CD4-positive, CD25-positive, alpha-beta regulatory T cell (primary cell): ENCODE results near the gene DIPK1B. TPM values are rescaled to one million over a fixed set of nuclear protein-coding genes. Genes with fewer than 3 reads are reported as not detected.

Experiments
- ATAC-seq, 2 donors: fragments of 150-1000 bp; cut with Tn5 transposase; one replicate each; pipeline ENCODE4 v1.10.0; 2021; ENCODE audit warnings: low read depth in 2 of 2, moderate number of reproducible peaks in 2 of 2, moderate library complexity in 1 of 2
- DNase-seq, 3 donors: peaks; one replicate each; pipeline versions ENCODE4 v3.0.0 to v3.0.0-alpha.2; 2012 to 2022; ENCODE audit warnings: mixed read lengths in 1 of 3
- H3K27ac ChIP-seq: one replicate; pipeline ENCODE4 v1.7.0; 2013; ENCODE audit warnings: mild to moderate bottlenecking, low read length; ENCODE audit not compliant: insufficient read depth, poor library complexity, severe bottlenecking
- H3K27me3 ChIP-seq: one replicate; pipeline ENCODE4 v1.7.0; 2013; ENCODE audit warnings: low read length; ENCODE audit not compliant: control insufficient read depth, insufficient read depth
- H3K36me3 ChIP-seq: one replicate; pipeline ENCODE4 v1.7.0; 2013; ENCODE audit warnings: mild to moderate bottlenecking, low read length, moderate library complexity; ENCODE audit not compliant: control insufficient read depth, insufficient read depth
- H3K4me1 ChIP-seq: 2 replicates; pipeline ENCODE4 v1.7.0; 2013; ENCODE audit warnings: mild to moderate bottlenecking, low read length; ENCODE audit not compliant: insufficient read depth, control insufficient read depth, poor library complexity, severe bottlenecking
- H3K4me3 ChIP-seq: one replicate; pipeline ENCODE4 v1.7.0; 2013; ENCODE audit warnings: low read depth, mild to moderate bottlenecking, low read length, moderate library complexity
- H3K9me3 ChIP-seq, 2 experiments: 1 replicate in 1 of 2; 2 replicates in 1 of 2; pipeline ENCODE4 v1.7.0; 2013; ENCODE audit warnings: low read length in 2 of 2, mild to moderate bottlenecking in 1 of 2, moderate library complexity in 1 of 2; ENCODE audit not compliant: control insufficient read depth in 2 of 2
- H3K27ac Mint-ChIP-seq, 3 donors: one replicate each; pipeline ENCODE4 v1.8.0; 2020 to 2022; ENCODE audit warnings: mild to moderate bottlenecking in 3 of 3, mixed read lengths in 3 of 3, moderate library complexity in 2 of 3
- H3K27me3 Mint-ChIP-seq: one replicate; pipeline ENCODE4 v1.8.0; 2022; ENCODE audit warnings: mild to moderate bottlenecking, mixed read lengths
- H3K36me3 Mint-ChIP-seq: one replicate; pipeline ENCODE4 v1.8.0; 2020; ENCODE audit warnings: mixed read lengths
- H3K4me1 Mint-ChIP-seq, 4 donors: one replicate each; pipeline ENCODE4 v1.8.0; 2020 to 2022; ENCODE audit warnings: mixed read lengths in 4 of 4, mild to moderate bottlenecking in 1 of 4
- H3K4me3 Mint-ChIP-seq, 4 donors: one replicate each; pipeline ENCODE4 v1.8.0; 2020 to 2022; ENCODE audit warnings: mild to moderate bottlenecking in 4 of 4, mixed read lengths in 4 of 4, moderate library complexity in 3 of 4
- H3K9me3 Mint-ChIP-seq, 7 donors: one replicate each; pipeline ENCODE4 v1.8.0; 2020 to 2022; ENCODE audit warnings: mixed read lengths in 7 of 7, mild to moderate bottlenecking in 3 of 7, moderate library complexity in 2 of 7
- polyA plus RNA-seq, 4 donors: library from polyadenylated mRNA; unstranded; fragments of 300-500 nt; fragmentation: Illumina TruSeq; gene quantifications; one replicate each; pipeline ENCODE4 v1.2.3, GENCODE V29; 2021
- total RNA-seq: library from RNA; stranded (reverse); gene quantifications from one replicate; pipeline ENCODE4 v1.2.3, GENCODE V29; 2022

The DIPK1B gene
- total and polyA plus RNA-seq, 5 donors from 2014 or later = 0.16 to 1.3 TPM; not detected in 3

DNA sequence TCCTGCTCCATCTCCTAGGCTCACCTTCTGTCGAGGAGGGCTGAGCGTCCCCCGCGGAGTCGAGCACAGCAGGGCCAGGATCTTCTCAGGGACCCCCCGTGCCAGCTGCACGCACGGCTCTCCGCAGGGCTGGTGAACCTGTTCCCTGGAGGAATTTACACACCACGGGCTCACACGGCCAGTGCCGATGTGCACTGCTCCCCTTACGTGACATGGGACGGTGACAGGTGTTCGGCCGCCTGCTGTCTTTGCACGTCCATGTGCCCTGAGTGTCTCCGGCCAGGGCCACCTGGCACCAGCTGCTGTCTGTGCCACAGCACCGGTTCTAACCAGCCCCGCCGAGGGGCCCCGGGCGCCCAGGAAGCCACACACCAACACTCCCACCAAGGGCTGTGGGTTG, 16.4 kb upstream of the DIPK1B start:
- H3K27me3 ChIP-seq = no peaks in the 10 kb centered on the region
- H3K27ac ChIP-seq = no peak overlapping the region
- no peaks in the 10 kb centered on the region for H3K36me3 ChIP-seq
- Mint-ChIP-seq H3K9me3 (peaks cover 0 to 2% (median 0%) of the 10 kb centered on the region in 7 donors), H3K4me1 (peaks cover 0 to 11% (median 3%) of the 10 kb centered on the region in 4 donors), H3K27ac (no peak overlapping the region), H3K36me3 (no peaks in the 10 kb centered on the region), H3K4me3 (no peak overlapping the region), H3K27me3 (peaks cover 6% of the 10 kb centered on the region)
- ATAC-seq (no peak), DNase-seq (no peak)
- H3K9me3 ChIP-seq = no peaks in the 10 kb centered on the region
- H3K4me1 ChIP-seq = peaks cover 7% of the 10 kb centered on the region
- no peak overlapping the region for H3K4me3 ChIP-seq

GRCh38 chr9:136696502-136696901, 15.9 kb upstream of the DIPK1B start:
- Histone ChIP-seq H3K27me3 (no peaks in the 10 kb centered on the region), H3K4me3 (no peak overlapping the region), H3K4me1 (peaks cover 13% of the 10 kb centered on the region), H3K27ac (no peak overlapping the region), H3K9me3 (no peaks in the 10 kb centered on the region), H3K36me3 (no peaks in the 10 kb centered on the region)
- H3K9me3 Mint-ChIP-seq = peaks cover 0 to 2% (median 0%) of the 10 kb centered on the region in 7 donors
- H3K4me1 Mint-ChIP-seq = peaks cover 0 to 16% (median 6%) of the 10 kb centered on the region in 4 donors
- H3K4me3 Mint-ChIP-seq = no peak overlapping the region
- peaks cover 11% of the 10 kb centered on the region for H3K27me3 Mint-ChIP-seq
- H3K36me3 Mint-ChIP-seq = no peaks in the 10 kb centered on the region
- ATAC-seq = no peak
- no peak overlapping the region for H3K27ac Mint-ChIP-seq
- no peak for DNase-seq

- Mint-ChIP-seq H3K4me3 (peak overlapping the region in 1 of 4 donors; percentile 52), H3K27ac (no peak overlapping the region), H3K4me1 (peaks cover 0 to 19% (median 7%) of the 10 kb centered on the region in 4 donors), H3K9me3 (peaks cover 0 to 2% (median 0%) of the 10 kb centered on the region in 7 donors), H3K27me3 (peaks cover 12% of the 10 kb centered on the region), H3K36me3 (no peaks in the 10 kb centered on the region)
- no peak overlapping the region for H3K4me3 ChIP-seq
- ATAC-seq = no peak
- H3K9me3 ChIP-seq = no peaks in the 10 kb centered on the region
- no peak for DNase-seq
- no peaks in the 10 kb centered on the region for H3K27me3 ChIP-seq
- peaks cover 15% of the 10 kb centered on the region for H3K4me1 ChIP-seq
- no peak overlapping the region for H3K27ac ChIP-seq
- H3K36me3 ChIP-seq = no peaks in the 10 kb centered on the region
These were observed 15.1 kb upstream of the DIPK1B start for GRCh38 chr9:136697146-136697820.

- Mint-ChIP-seq H3K27ac (no peak overlapping the region), H3K9me3 (peaks cover 0 to 2% (median 0%) of the 10 kb centered on the region in 7 donors), H3K36me3 (no peaks in the 10 kb centered on the region), H3K27me3 (peaks cover 12% of the 10 kb centered on the region), H3K4me1 (peaks cover 0 to 19% (median 7%) of the 10 kb centered on the region in 4 donors), H3K4me3 (peak overlapping the region in 1 of 4 donors; percentile 52)
- H3K9me3 ChIP-seq = no peaks in the 10 kb centered on the region
- no peak overlapping the region for H3K27ac ChIP-seq
- ATAC-seq = no peak
- H3K27me3 ChIP-seq = no peaks in the 10 kb centered on the region
- no peaks in the 10 kb centered on the region for H3K36me3 ChIP-seq
- no peak overlapping the region for H3K4me3 ChIP-seq
- peaks cover 15% of the 10 kb centered on the region for H3K4me1 ChIP-seq
- DNase-seq = no peak
These were observed 14.4 kb upstream of the DIPK1B start for GRCh38 chr9:136697821-136698526.

DNA sequence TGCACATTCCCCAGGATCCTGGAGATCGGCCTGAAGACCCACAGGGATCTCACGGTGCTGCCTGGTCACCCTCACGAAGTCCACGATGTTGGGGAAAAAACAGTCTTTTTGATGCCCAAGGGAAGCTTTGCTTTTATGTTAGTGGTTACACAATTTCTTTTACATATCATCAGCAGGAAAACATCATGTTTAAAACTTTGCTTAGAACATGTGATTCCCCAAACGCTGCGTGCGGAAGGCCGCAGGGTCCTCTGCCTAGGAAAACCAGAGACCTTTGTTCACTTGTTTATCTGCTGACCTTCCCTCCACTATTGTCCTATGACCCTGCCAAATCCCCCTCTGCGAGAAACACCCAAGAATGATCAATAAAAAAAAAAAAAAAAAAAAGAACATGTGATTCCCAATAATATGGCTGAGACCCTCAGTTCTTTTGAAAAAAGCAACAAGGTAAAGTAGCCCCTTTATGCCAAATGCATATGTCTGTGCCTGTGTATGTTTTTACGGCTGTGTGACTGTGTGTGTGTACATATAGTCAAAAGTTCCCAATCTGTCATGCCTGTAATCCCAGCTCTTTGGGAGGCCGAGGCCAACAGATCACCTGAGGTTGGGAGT, 13.6 kb upstream of the DIPK1B start:
- Mint-ChIP-seq H3K9me3 (peaks cover 0 to 2% (median 0%) of the 10 kb centered on the region in 7 donors), H3K4me3 (no peak overlapping the region), H3K36me3 (no peaks in the 10 kb centered on the region), H3K27me3 (peaks cover 12% of the 10 kb centered on the region), H3K27ac (no peak overlapping the region), H3K4me1 (peaks cover 0 to 19% (median 7%) of the 10 kb centered on the region in 4 donors)
- Histone ChIP-seq H3K9me3 (no peaks in the 10 kb centered on the region), H3K4me3 (no peak overlapping the region), H3K4me1 (peaks cover 15% of the 10 kb centered on the region), H3K27me3 (no peaks in the 10 kb centered on the region), H3K36me3 (no peaks in the 10 kb centered on the region), H3K27ac (no peak overlapping the region)
- ATAC-seq = no peak
- no peak for DNase-seq

- H3K4me3 Mint-ChIP-seq = peak overlapping the region in 2 of 4 donors; percentile 40 to 76
- DNase-seq = no peak
These were observed 12.1 kb upstream of the DIPK1B start for GRCh38 chr9:136700304-136700703.

DNA sequence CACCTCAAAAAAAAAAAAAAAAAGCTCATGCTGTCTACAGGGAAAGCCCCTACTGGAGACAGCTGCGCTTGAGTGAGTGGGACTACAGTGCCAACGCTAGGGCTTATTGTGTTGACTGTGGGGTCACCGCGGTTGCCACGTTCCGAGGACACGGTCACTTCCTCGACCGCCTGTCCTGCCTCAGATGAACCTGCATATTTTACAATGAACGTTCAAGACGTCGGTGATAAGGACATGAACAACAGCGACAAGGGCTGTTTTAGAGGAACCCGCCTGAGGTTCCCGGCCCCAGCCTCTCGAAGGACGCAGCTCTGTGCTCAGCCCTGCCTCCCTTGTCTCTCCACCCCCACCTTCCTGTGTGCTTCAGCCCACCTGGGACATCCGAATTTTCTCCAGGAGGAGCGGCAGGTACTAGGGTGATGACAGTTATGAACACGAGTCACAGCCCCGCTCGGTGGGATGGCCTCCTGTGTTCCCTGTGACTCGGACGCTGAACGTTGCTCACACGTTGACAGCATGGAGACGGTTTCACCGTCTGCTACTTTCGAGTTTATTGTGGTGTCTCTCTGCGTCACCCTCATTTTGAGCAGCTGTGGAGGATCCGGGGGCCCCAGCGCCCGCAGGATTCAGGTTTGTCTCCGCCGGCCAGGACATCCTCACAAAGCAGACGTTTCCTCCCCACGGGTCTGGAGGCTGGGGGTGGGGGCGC, 11.3 kb upstream of the DIPK1B start:
- DNase-seq (peak in 2 of 3 donors; percentile 48 to 58), ATAC-seq (peak; percentile 76 to 77)
- peaks cover 0 to 2% (median 0%) of the 10 kb centered on the region in 7 donors for H3K9me3 Mint-ChIP-seq
- H3K4me3 ChIP-seq = peak overlapping the region; percentile 47
- peak overlapping the region in 3 of 4 donors; percentile 76 to 79 (median 79) for H3K4me3 Mint-ChIP-seq
- peaks cover 0 to 19% (median 9%) of the 10 kb centered on the region in 4 donors for H3K4me1 Mint-ChIP-seq
- H3K27ac ChIP-seq = no peak overlapping the region
- H3K36me3 ChIP-seq = no peaks in the 10 kb centered on the region
- no peaks in the 10 kb centered on the region for H3K9me3 ChIP-seq
- H3K36me3 Mint-ChIP-seq = no peaks in the 10 kb centered on the region
- peak overlapping the region; percentile 71 to 94 (median 82) for H3K27ac Mint-ChIP-seq
- H3K4me1 ChIP-seq = peaks cover 15% of the 10 kb centered on the region
- no peaks in the 10 kb centered on the region for H3K27me3 ChIP-seq
- peaks cover 14% of the 10 kb centered on the region for H3K27me3 Mint-ChIP-seq

More at GRCh38 chr9:136700304-136700703, 12.1 kb upstream of the DIPK1B start:
- ATAC-seq = no peak
- Histone ChIP-seq H3K27me3 (no peaks in the 10 kb centered on the region), H3K4me1 (peaks cover 15% of the 10 kb centered on the region), H3K36me3 (no peaks in the 10 kb centered on the region), H3K4me3 (no peak overlapping the region), H3K9me3 (no peaks in the 10 kb centered on the region), H3K27ac (no peak overlapping the region)
- no peak overlapping the region for H3K27ac Mint-ChIP-seq
- H3K27me3 Mint-ChIP-seq = peaks cover 7% of the 10 kb centered on the region
- H3K36me3 Mint-ChIP-seq = no peaks in the 10 kb centered on the region
- H3K9me3 Mint-ChIP-seq = peaks cover 0 to 2% (median 0%) of the 10 kb centered on the region in 7 donors
- peaks cover 0 to 19% (median 7%) of the 10 kb centered on the region in 4 donors for H3K4me1 Mint-ChIP-seq
